ENCODE results near the gene PDE7B. TPM values are rescaled to one million over a fixed set of nuclear protein-coding genes. Genes with fewer than 3 reads are reported as not detected.

Gene PDE7B
- total and polyA plus RNA-seq, 8 donors = 1.3 to 4.7 (median 3.6) TPM

GRCh38 chr6:136244061-136244616 is 392.6 kb downstream of the PDE7B start:
- Histone ChIP-seq H3K4me3 (no peak overlapping the region), H3K9me3 (no peaks in the 10 kb centered on the region), H3K36me3 (no peaks in the 10 kb centered on the region), H3K27me3 (no peaks in the 10 kb centered on the region), H3K4me1 (peaks cover 0 to 6% of the 10 kb centered on the region in 2 donors), H3K27ac (no peak overlapping the region)
- intact Hi-C loops (cut with DNase I) = no loop called here
- TF ChIP-seq CTCF (IDR thresholded peaks at IDR 0.05) = no peak
- DNase-seq (no peak), ATAC-seq (no peak)
